ENCODE measurements around the gene LSM5. TPM values are rescaled to one million over a fixed set of nuclear protein-coding genes. Genes with fewer than 3 reads are reported as not detected.

Gene LSM5
- 100 to 1,000 TPM in 1 of 2 donors, 10 to 100 TPM in 1; 74.7 to 102 TPM for total RNA-seq
- 133 TPM for polyA plus RNA-seq (2013, experiment 1 of 2)
- polyA plus RNA-seq (2013, experiment 2 of 2): 120 TPM
- long read RNA-seq, experiment 1, transcript LSM5-208 (5 exons, 2,258 nt): major isoform, 41 of 76 reads
- long read RNA-seq, experiment 1, partial matches to known transcripts: 10 of 76 reads
- long read RNA-seq, experiment 1, other reads (novel, unspliced or antisense): 20 of 76 reads
- long read RNA-seq, experiment 2, transcript LSM5-208 (5 exons, 2,258 nt): major isoform, 70 of 84 reads
- long read RNA-seq, experiment 2, partial matches to known transcripts: 2 of 84 reads
- long read RNA-seq, experiment 2, other reads (novel, unspliced or antisense): 8 of 84 reads
- long read RNA-seq, experiment 3, transcript LSM5-208 (5 exons, 2,258 nt): major isoform, 51 of 64 reads
- long read RNA-seq, experiment 3, partial matches to known transcripts: 1 of 64 reads
- long read RNA-seq, experiment 3, other reads (novel, unspliced or antisense): 9 of 64 reads
- long read RNA-seq, experiment 4, transcript LSM5-208 (5 exons, 2,258 nt): major isoform, 12 of 24 reads
- long read RNA-seq, experiment 4, transcript LSM5-202 (5 exons, 538 nt): minor isoform, 8 of 24 reads
- long read RNA-seq, experiment 4, partial matches to known transcripts: 0 of 24 reads
- long read RNA-seq, experiment 4, other reads (novel, unspliced or antisense): 3 of 24 reads

DNA sequence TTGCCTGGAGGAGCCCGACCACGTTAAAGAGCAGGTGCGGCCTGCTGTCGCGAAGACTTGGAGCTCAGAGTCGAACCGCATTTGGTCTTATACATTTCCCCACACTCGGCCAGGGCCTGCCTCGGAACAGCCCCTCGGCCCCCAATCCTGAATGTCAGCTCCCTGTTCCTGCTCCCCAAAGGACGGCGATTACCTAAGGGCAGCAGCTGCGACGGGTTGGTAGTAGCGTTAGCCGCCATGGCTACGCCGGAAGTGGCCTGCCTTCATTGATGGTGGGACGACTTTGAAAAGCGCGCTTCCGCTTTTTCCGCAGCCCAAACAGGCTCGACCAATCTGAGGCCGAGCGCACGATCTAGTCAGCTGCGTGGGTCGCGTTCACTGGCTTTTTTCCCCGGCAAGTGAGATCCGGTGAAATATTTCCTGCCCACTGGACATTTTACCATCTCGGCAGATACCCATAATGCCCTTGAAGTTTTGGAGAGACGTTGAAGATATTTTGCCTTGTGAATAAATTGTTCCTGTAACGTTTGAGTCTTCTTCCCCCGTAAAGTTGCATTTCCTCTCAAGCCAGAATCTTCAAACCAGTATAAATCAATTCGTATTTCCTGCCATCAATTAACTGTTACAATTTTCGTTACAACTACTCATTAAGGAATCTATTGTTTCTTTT, at the start of gene LSM5:
Gene LSM5 (minus strand): TSS at position 254 of the 670 bp plus-strand sequence. CDS start 15 bp downstream, at position 239.
- Histone ChIP-seq H3K36me3 (ENCODE audit: control insufficient read depth, insufficient read depth, low read length) (peaks cover 29% of the 10 kb centered on the region), H3K27ac (ENCODE audit: low read depth, low read length) (peak within 1 kb of the TSS; percentile 55), H3K9me3 (ENCODE audit: control insufficient read depth, low read length) (no peaks in the 10 kb centered on the region), H3K27me3 (ENCODE audit: control insufficient read depth, insufficient read depth, low read length, poor library complexity, severe bottlenecking) (no peaks in the 10 kb centered on the region), H3K4me3 (ENCODE audit: low read length) (peak within 1 kb of the TSS; percentile 98), H3K4me1 (ENCODE audit: control insufficient read depth, insufficient read depth, low read length) (peaks cover 4% of the 10 kb centered on the region), H3K9ac (ENCODE audit: extremely low read depth, low read length, poor library complexity, severe bottlenecking) (peak within 1 kb of the TSS; percentile 86)
- Mint-ChIP-seq H3K9me3 (no peaks in the 10 kb centered on the region), H3K4me1 (peaks cover 9% of the 10 kb centered on the region), H3K27me3 (ENCODE audit: insufficient read depth) (no peaks in the 10 kb centered on the region), H3K4me3 (peak within 1 kb of the TSS; percentile 85), H3K27ac (peak within 1 kb of the TSS; percentile 88), H3K36me3 (ENCODE audit: low read depth) (peaks cover 24% of the 10 kb centered on the region)
- WGBS, 2 experiments (ENCODE audit: insufficient coverage in 1 of 2, insufficient read length in 1 of 2): 0 to 1% methylated on average over 17 to 38 of the region's 38 CpGs
- DNase-seq: peak; percentile 95
- TF ChIP-seq, protein P1, sequence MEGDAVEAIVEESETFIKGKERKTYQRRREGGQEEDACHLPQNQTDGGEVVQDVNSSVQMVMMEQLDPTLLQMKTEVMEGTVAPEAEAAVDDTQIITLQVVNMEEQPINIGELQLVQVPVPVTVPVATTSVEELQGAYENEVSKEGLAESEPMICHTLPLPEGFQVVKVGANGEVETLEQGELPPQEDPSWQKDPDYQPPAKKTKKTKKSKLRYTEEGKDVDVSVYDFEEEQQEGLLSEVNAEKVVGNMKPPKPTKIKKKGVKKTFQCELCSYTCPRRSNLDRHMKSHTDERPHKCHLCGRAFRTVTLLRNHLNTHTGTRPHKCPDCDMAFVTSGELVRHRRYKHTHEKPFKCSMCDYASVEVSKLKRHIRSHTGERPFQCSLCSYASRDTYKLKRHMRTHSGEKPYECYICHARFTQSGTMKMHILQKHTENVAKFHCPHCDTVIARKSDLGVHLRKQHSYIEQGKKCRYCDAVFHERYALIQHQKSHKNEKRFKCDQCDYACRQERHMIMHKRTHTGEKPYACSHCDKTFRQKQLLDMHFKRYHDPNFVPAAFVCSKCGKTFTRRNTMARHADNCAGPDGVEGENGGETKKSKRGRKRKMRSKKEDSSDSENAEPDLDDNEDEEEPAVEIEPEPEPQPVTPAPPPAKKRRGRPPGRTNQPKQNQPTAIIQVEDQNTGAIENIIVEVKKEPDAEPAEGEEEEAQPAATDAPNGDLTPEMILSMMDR (conservative IDR thresholded peaks at IDR 0.05): no peak

DNA sequence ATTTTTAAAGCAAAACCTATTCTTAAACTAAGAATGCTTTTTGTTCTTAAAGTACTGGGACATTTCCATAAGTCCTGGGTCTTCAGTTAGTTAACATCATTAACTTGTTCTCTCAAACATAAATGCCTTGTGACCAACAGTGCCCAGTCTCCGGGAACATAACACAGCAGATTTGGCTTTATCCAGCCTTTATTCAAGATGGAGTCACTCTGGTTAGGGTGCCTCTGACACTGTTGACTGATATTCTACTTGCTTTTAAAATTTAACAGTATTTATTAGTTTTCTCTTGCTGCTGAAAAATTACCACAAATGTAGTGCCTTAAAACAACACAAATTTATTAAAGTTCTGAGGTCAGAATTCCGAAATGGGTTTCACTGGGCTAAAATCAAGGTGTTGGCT, 49.2 kb upstream of the LSM5 start:
- Histone ChIP-seq H3K9ac (ENCODE audit: extremely low read depth, low read length, poor library complexity, severe bottlenecking) (no peak overlapping the region), H3K27ac (ENCODE audit: low read depth, low read length) (no peak overlapping the region), H3K36me3 (ENCODE audit: control insufficient read depth, insufficient read depth, low read length) (peaks cover 14% of the 10 kb centered on the region), H3K9me3 (ENCODE audit: control insufficient read depth, low read length) (peaks cover 9% of the 10 kb centered on the region), H3K4me1 (ENCODE audit: control insufficient read depth, insufficient read depth, low read length) (no peaks in the 10 kb centered on the region), H3K4me3 (ENCODE audit: low read length) (no peak overlapping the region), H3K27me3 (ENCODE audit: control insufficient read depth, insufficient read depth, low read length, poor library complexity, severe bottlenecking) (no peaks in the 10 kb centered on the region)
- Mint-ChIP-seq H3K4me1 (peaks cover 13% of the 10 kb centered on the region), H3K36me3 (ENCODE audit: low read depth) (peaks cover 26% of the 10 kb centered on the region), H3K27me3 (ENCODE audit: insufficient read depth) (no peaks in the 10 kb centered on the region), H3K4me3 (no peak overlapping the region), H3K27ac (no peak overlapping the region), H3K9me3 (no peaks in the 10 kb centered on the region)
- TF ChIP-seq, protein P1 (conservative IDR thresholded peaks at IDR 0.05): no peak
- DNase-seq: no peak
- WGBS, 2 experiments (ENCODE audit: insufficient coverage in 1 of 2, insufficient read length in 1 of 2): 91 to 94% methylated on average over 1 to 2 of the region's 2 CpGs

- TF ChIP-seq, protein P1 (conservative IDR thresholded peaks at IDR 0.05): no peak
- Mint-ChIP-seq H3K27me3 (ENCODE audit: insufficient read depth) (no peaks in the 10 kb centered on the region), H3K4me3 (no peak overlapping the region), H3K9me3 (no peaks in the 10 kb centered on the region), H3K27ac (no peak overlapping the region), H3K36me3 (ENCODE audit: low read depth) (peaks cover 15% of the 10 kb centered on the region), H3K4me1 (peaks cover 13% of the 10 kb centered on the region)
- H3K36me3 ChIP-seq (ENCODE audit: control insufficient read depth, insufficient read depth, low read length): peaks cover 4% of the 10 kb centered on the region
- no peak overlapping the region for H3K9ac ChIP-seq (ENCODE audit: extremely low read depth, low read length, poor library complexity, severe bottlenecking)
- H3K27ac ChIP-seq (ENCODE audit: low read depth, low read length): no peak overlapping the region
- no peak for DNase-seq
- no peak overlapping the region for H3K4me3 ChIP-seq (ENCODE audit: low read length)
- no peaks in the 10 kb centered on the region for H3K4me1 ChIP-seq (ENCODE audit: control insufficient read depth, insufficient read depth, low read length)
- no peaks in the 10 kb centered on the region for H3K27me3 ChIP-seq (ENCODE audit: control insufficient read depth, insufficient read depth, low read length, poor library complexity, severe bottlenecking)
- H3K9me3 ChIP-seq (ENCODE audit: control insufficient read depth, low read length): peaks cover 9% of the 10 kb centered on the region
- 93 to 94% methylated on average over 1 to 4 of the region's 4 CpGs for WGBS, 2 experiments (ENCODE audit: insufficient coverage in 1 of 2, insufficient read length in 1 of 2)
These were observed 47.6 kb upstream of the LSM5 start for GRCh38 chr7:32537760-32538159.
